Kidney (tissue), 14 donors: ENCODE results near the gene THSD4. TPM values are rescaled to one million over a fixed set of nuclear protein-coding genes. Genes with fewer than 3 reads are reported as not detected.
A peak's percentile ranks its signal among the peaks of the same experiment; 100 is the strongest.

Experiments
- DNase-seq, 5 donors: peaks; one replicate each; pipeline ENCODE4 v3.0.0-alpha.2; 2013 to 2020
- FAIRE-seq: peaks from 2 replicates; lab custom pipeline; 2012; peaks lifted over from hg19 to GRCh38; lab: Jason Lieb, UNC
- H3K27ac ChIP-seq, 2 donors: one replicate each; pipeline ENCODE4 v1.7.0; 2013; ENCODE audit warnings: low read depth in 2 of 2, low read length in 2 of 2, inconsistent platforms in 1 of 2
- H3K27me3 ChIP-seq: one replicate; pipeline ENCODE4 v1.7.1; 2013; ENCODE audit warnings: low read length, inconsistent platforms; ENCODE audit not compliant: control insufficient read depth, insufficient read depth
- H3K36me3 ChIP-seq, 3 donors: one replicate each; pipeline versions ENCODE4 v1.7.0 to v1.7.1; 2013; ENCODE audit warnings: low read length in 3 of 3, control low read depth in 1 of 3, inconsistent platforms in 1 of 3; ENCODE audit not compliant: insufficient read depth in 3 of 3, control insufficient read depth in 2 of 3
- H3K4me1 ChIP-seq, 3 donors: one replicate each; pipeline versions ENCODE4 v1.7.0 to v1.7.1; 2013; ENCODE audit warnings: low read length in 3 of 3, inconsistent platforms in 1 of 3, low read depth in 1 of 3; ENCODE audit not compliant: control insufficient read depth in 2 of 3, insufficient read depth in 2 of 3
- H3K4me3 ChIP-seq, 3 donors: one replicate each; pipeline versions ENCODE4 v1.7.0 to v1.8.1; 2013; ENCODE audit warnings: low read length in 3 of 3, control low read depth in 1 of 3, inconsistent platforms in 1 of 3
- H3K9ac ChIP-seq, 3 donors: one replicate each; pipeline versions ENCODE4 v1.7.0 to v1.7.1; 2013; ENCODE audit warnings: low read length in 3 of 3, control low read depth in 1 of 3, inconsistent platforms in 1 of 3
- H3K9me3 ChIP-seq, 3 donors: one replicate each; pipeline versions ENCODE4 v1.7.0 to v1.7.1; 2013; ENCODE audit warnings: low read length in 3 of 3, control low read depth in 1 of 3, inconsistent platforms in 1 of 3; ENCODE audit not compliant: control insufficient read depth in 2 of 3, insufficient read depth in 1 of 3
- CTCF ChIP-seq: IDR thresholded peaks from 3 replicates; pipeline ENCODE4 v1.5.1; 2012; ENCODE audit warnings: mild to moderate bottlenecking, moderate library complexity, borderline replicate concordance; ENCODE audit not compliant: insufficient read depth; ENCODE audit errors: extremely low read depth
- intact Hi-C: fragments of 100-400 bp; cut with DNase I; formaldehyde crosslinking; loops from one replicate; pipeline ENCODE4 v1.11.1; 2022
- polyA plus RNA-seq: library from polyadenylated mRNA; stranded (reverse); fragments of 350-450 nt; fragmentation: Illumina TruSeq; extraction: RNeasy Lipid Tissue Mini Kit (QIAGEN cat#74804); gene quantifications from one replicate; pipeline ENCODE4 v1.2.3, GENCODE V29; 2014; ENCODE audit warnings: low read depth, low replicate concordance; ENCODE audit not compliant: insufficient read depth
- total RNA-seq: library from RNA; stranded (reverse); fragmentation: NEBNext Ultra II Directional; extraction: Animal tissue kit (Norgen Biotek cat#: 25700); gene quantifications from one replicate; pipeline ENCODE4 v1.2.1, GENCODE V29; 2021
- donor health status: control.
- donor health status: control.
- donor health status: control.
- donor health status: control.
- donor health status: control.
- donor health status: DM: yes; HTN: yes; CAD: no.
- donor health status: Normal renal cell carcinoma (clear cell type).

Gene THSD4
- total and polyA plus RNA-seq, 2 donors from 2014 or later, result 9.4 to 36.3 TPM

- Histone ChIP-seq H3K9me3 (no peaks in the 10 kb centered on the region), H3K27me3 (no peaks in the 10 kb centered on the region), H3K36me3 (no peaks in the 10 kb centered on the region), H3K4me3 (no peak overlapping the region), H3K4me1 (no peaks in the 10 kb centered on the region), H3K9ac (no peak overlapping the region), H3K27ac (no peak overlapping the region)
- TF ChIP-seq CTCF, result no peak
- DNase-seq, result peak in 1 of 5 donors; percentile 26
- intact Hi-C loops, result loop anchor here (10.0 kb wide), 1 partner anchor 189 kb away; no protein-coding TSS in a partner anchor
- FAIRE-seq, result no peak
Observed at GRCh38 chr15:71643918-71644317, 528.6 kb downstream of the THSD4 start.

GRCh38 chr15:71646767-71647486, 531.7 kb downstream of the THSD4 start:
- H3K27me3 ChIP-seq, result no peaks in the 10 kb centered on the region
- no peak overlapping the region for H3K27ac ChIP-seq
- no peak for TF ChIP-seq CTCF
- intact Hi-C loops, result loop anchor here (10.0 kb wide), 1 partner anchor 192 kb away; no protein-coding TSS in a partner anchor
- no peak for FAIRE-seq
- H3K4me1 ChIP-seq, result no peaks in the 10 kb centered on the region
- H3K9ac ChIP-seq, result no peak overlapping the region
- H3K4me3 ChIP-seq, result no peak overlapping the region
- no peaks in the 10 kb centered on the region for H3K36me3 ChIP-seq
- DNase-seq, result no peak
- H3K9me3 ChIP-seq, result no peaks in the 10 kb centered on the region

GRCh38 chr15:71647487-71647808, 532.2 kb downstream of the THSD4 start:
- H3K4me3 ChIP-seq, result no peak overlapping the region
- H3K27me3 ChIP-seq, result no peaks in the 10 kb centered on the region
- no peak for TF ChIP-seq CTCF
- no peaks in the 10 kb centered on the region for H3K4me1 ChIP-seq
- no peaks in the 10 kb centered on the region for H3K36me3 ChIP-seq
- no peak overlapping the region for H3K27ac ChIP-seq
- no peaks in the 10 kb centered on the region for H3K9me3 ChIP-seq
- DNase-seq (no peak), FAIRE-seq (no peak)
- H3K9ac ChIP-seq, result no peak overlapping the region
- intact Hi-C loops, result loop anchor here (10.0 kb wide), 1 partner anchor 193 kb away; no protein-coding TSS in a partner anchor

GRCh38 chr15:71648095-71648494, 532.8 kb downstream of the THSD4 start:
- Histone ChIP-seq H3K36me3 (no peaks in the 10 kb centered on the region), H3K27ac (no peak overlapping the region), H3K27me3 (no peaks in the 10 kb centered on the region), H3K9ac (no peak overlapping the region), H3K9me3 (no peaks in the 10 kb centered on the region), H3K4me3 (no peak overlapping the region), H3K4me1 (no peaks in the 10 kb centered on the region)
- TF ChIP-seq CTCF, result no peak
- FAIRE-seq, result no peak
- no peak for DNase-seq
- intact Hi-C loops, result loop anchor here (10.0 kb wide), 1 partner anchor 193 kb away; no protein-coding TSS in a partner anchor
